Caco-2 (cell line): ENCODE results near the gene SV2C. TPM values are rescaled to one million over a fixed set of nuclear protein-coding genes. Genes with fewer than 3 reads are reported as not detected.

ENCODE experiments used
- BruUV-seq: library from RNA; stranded (reverse); fragments of 400-500 nt; replicated peaks from 2 replicates; lab custom pipeline; 2021; lab: Mats Ljungman, UMichigan
- CTCF ChIA-PET: fragments of 300-600 bp; sonication (Branson Sonifier 250); formaldehyde crosslinking; loops from one replicate; lab custom pipeline; 2022; ENCODE audit warnings: antibody characterized with exemption; lab: Charles Lee
- POLR2A ChIA-PET: fragments of 300-600 bp; sonication (Branson Sonifier 250); formaldehyde crosslinking; loops from one replicate; lab custom pipeline; 2022; ENCODE audit warnings: antibody characterized with exemption; lab: Charles Lee
- DNase-seq, 2 experiments: peaks; one replicate each; pipeline versions ENCODE4 v3.0.0 to v3.0.0-alpha.2; 2020 to 2022
- H3K27me3 ChIP-seq: replicated peaks from 2 replicates; pipeline ENCODE4 v1.6.0; 2011; ENCODE audit warnings: low read length; ENCODE audit not compliant: control insufficient read depth, insufficient read depth
- H3K36me3 ChIP-seq: 2 replicates; pipeline ENCODE4 v1.5.1; 2011; ENCODE audit warnings: low read length; ENCODE audit not compliant: control insufficient read depth, insufficient read depth
- H3K4me1 ChIP-seq: fragments of 250-450 bp; sonication (Bioruptor Pico); 2 replicates; pipeline ENCODE4 v1.5.1; 2020; ENCODE audit warnings: mild to moderate bottlenecking
- H3K4me3 ChIP-seq: 2 replicates; pipeline ENCODE4 v1.5.1; 2011; ENCODE audit warnings: low read depth, mild to moderate bottlenecking, control low read depth, low read length
- H3K9me3 ChIP-seq: fragments of 250-450 bp; sonication (Bioruptor Pico); 2 replicates; pipeline ENCODE4 v1.5.1; 2020; ENCODE audit warnings: mild to moderate bottlenecking, moderate library complexity
- H3K27ac Mint-ChIP-seq: one replicate; pipeline ENCODE4 v1.8.0; 2022; ENCODE audit warnings: mixed read lengths; ENCODE audit not compliant: unreplicated experiment
- H3K27me3 Mint-ChIP-seq: one replicate; pipeline ENCODE4 v1.8.0; 2022; ENCODE audit warnings: mixed read lengths; ENCODE audit not compliant: insufficient read depth, unreplicated experiment
- H3K36me3 Mint-ChIP-seq: one replicate; pipeline ENCODE4 v1.8.0; 2022; ENCODE audit warnings: mild to moderate bottlenecking, mixed read lengths; ENCODE audit not compliant: insufficient read depth, unreplicated experiment
- H3K4me1 Mint-ChIP-seq: one replicate; pipeline ENCODE4 v1.8.0; 2022; ENCODE audit warnings: low read depth, mixed read lengths; ENCODE audit not compliant: unreplicated experiment
- H3K4me3 Mint-ChIP-seq: one replicate; pipeline ENCODE4 v1.8.0; 2022; ENCODE audit warnings: mild to moderate bottlenecking, moderate library complexity, mixed read lengths; ENCODE audit not compliant: unreplicated experiment
- H3K9me3 Mint-ChIP-seq: one replicate; pipeline ENCODE4 v1.8.0; 2022; ENCODE audit warnings: mixed read lengths; ENCODE audit not compliant: unreplicated experiment
- intact Hi-C: fragments of 100-400 bp; cut with micrococcal nuclease; formaldehyde crosslinking; loops from one replicate; pipeline ENCODE4 v1.10.0; 2022; ENCODE audit not compliant: unreplicated experiment
- total RNA-seq: library from RNA; stranded (reverse); gene quantifications from 2 replicates; pipeline ENCODE4 v1.2.3, GENCODE V29; 2022
- TF ChIP-seq, protein P1 (sequence below), 2 experiments: fragments of 200-600 bp in 1 of 2; IDR thresholded peaks; 1 replicate in 1 of 2; 2 replicates in 1 of 2; pipeline versions ENCODE4 v1.5.1 to v1.8.0; 2011 to 2022; ENCODE audit warnings: antibody characterized with exemption in 1 of 2, control low read depth in 1 of 2, inconsistent platforms in 1 of 2, low read depth in 1 of 2, low read length in 1 of 2, mild to moderate bottlenecking in 1 of 2, moderate library complexity in 1 of 2; ENCODE audit not compliant: insufficient read depth in 1 of 2, severe bottlenecking in 1 of 2, unreplicated experiment in 1 of 2

The SV2C gene
- total RNA-seq, 1 experiment from 2014 or later = not detected

DNA sequence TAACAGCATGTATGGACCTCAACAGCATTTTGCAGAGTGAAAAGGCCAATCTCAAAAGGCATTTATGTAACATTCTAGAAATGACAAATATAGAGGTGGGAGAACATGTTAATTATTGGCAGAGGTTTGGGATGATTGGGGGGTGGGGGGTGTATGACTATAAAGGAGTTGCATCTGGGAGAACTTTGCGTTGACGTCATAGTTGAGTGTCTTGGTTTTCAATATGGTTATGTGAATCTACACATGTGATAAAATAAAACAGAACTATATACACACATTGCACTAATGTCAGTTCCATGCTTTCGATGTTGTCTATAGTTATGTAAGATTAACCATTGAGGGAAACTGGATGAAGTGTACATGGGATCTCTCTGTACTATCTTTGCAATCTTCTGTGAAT lies 139.1 kb downstream of the SV2C start:
- intact Hi-C loops = no loop called here
- BruUV-seq = no TSS peak

DNA sequence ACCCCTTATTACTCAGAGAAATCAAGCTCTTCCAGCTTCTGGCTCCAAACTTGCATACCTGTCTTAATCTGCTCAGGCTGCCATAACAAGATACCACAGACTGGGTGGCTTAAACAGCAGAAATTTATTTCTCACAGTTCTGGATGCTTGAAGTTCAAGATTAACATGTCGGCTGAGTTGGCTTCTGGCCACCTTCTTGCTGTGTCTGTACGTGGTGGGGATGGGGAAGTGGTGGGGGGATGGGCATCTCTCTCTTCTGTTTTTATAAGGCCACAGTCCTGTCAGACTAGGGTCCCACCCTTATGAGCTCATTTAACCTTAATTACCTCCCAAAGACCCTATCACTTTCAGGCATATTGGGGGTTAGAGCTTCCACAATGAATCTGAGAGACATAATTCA lies 140.5 kb downstream of the SV2C start:
- H3K4me1 ChIP-seq = no peaks in the 10 kb centered on the region
- ChIA-PET POLR2A (no interaction called here), CTCF (no interaction called here)
- H3K9me3 ChIP-seq = no peaks in the 10 kb centered on the region
- H3K4me3 Mint-ChIP-seq = no peak overlapping the region
- intact Hi-C loops = no loop called here
- H3K4me1 Mint-ChIP-seq = no peaks in the 10 kb centered on the region
- no peak overlapping the region for H3K27ac Mint-ChIP-seq
- no peak for DNase-seq
- H3K27me3 Mint-ChIP-seq = peaks cover 9% of the 10 kb centered on the region
- TF ChIP-seq, protein P1, sequence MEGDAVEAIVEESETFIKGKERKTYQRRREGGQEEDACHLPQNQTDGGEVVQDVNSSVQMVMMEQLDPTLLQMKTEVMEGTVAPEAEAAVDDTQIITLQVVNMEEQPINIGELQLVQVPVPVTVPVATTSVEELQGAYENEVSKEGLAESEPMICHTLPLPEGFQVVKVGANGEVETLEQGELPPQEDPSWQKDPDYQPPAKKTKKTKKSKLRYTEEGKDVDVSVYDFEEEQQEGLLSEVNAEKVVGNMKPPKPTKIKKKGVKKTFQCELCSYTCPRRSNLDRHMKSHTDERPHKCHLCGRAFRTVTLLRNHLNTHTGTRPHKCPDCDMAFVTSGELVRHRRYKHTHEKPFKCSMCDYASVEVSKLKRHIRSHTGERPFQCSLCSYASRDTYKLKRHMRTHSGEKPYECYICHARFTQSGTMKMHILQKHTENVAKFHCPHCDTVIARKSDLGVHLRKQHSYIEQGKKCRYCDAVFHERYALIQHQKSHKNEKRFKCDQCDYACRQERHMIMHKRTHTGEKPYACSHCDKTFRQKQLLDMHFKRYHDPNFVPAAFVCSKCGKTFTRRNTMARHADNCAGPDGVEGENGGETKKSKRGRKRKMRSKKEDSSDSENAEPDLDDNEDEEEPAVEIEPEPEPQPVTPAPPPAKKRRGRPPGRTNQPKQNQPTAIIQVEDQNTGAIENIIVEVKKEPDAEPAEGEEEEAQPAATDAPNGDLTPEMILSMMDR (IDR thresholded peaks at IDR 0.05; ENCODE audit: insufficient read depth in 1 of 2, low read depth in 1 of 2, low read length in 1 of 2, severe bottlenecking in 1 of 2, unreplicated experiment in 1 of 2) = no peak
- H3K27me3 ChIP-seq = no peaks in the 10 kb centered on the region
- H3K36me3 Mint-ChIP-seq = no peaks in the 10 kb centered on the region
- no peaks in the 10 kb centered on the region for H3K36me3 ChIP-seq
- no peak overlapping the region for H3K4me3 ChIP-seq
- BruUV-seq = no TSS peak
- H3K9me3 Mint-ChIP-seq = no peaks in the 10 kb centered on the region

More for the DNA sequence above, 139.1 kb downstream of the SV2C start:
- Histone ChIP-seq H3K36me3 (no peaks in the 10 kb centered on the region), H3K27me3 (no peaks in the 10 kb centered on the region), H3K4me3 (no peak overlapping the region), H3K9me3 (no peaks in the 10 kb centered on the region), H3K4me1 (no peaks in the 10 kb centered on the region)
- no peak for DNase-seq
- no peak overlapping the region for H3K27ac Mint-ChIP-seq
- H3K27me3 Mint-ChIP-seq = peaks cover 9% of the 10 kb centered on the region
- no peaks in the 10 kb centered on the region for H3K9me3 Mint-ChIP-seq
- H3K4me3 Mint-ChIP-seq = no peak overlapping the region
- ChIA-PET CTCF (no interaction called here), POLR2A (no interaction called here)
- H3K36me3 Mint-ChIP-seq = no peaks in the 10 kb centered on the region
- no peaks in the 10 kb centered on the region for H3K4me1 Mint-ChIP-seq
- TF ChIP-seq, protein P1 (IDR thresholded peaks at IDR 0.05; ENCODE audit: insufficient read depth in 1 of 2, low read depth in 1 of 2, low read length in 1 of 2, severe bottlenecking in 1 of 2, unreplicated experiment in 1 of 2) = no peak

DNA sequence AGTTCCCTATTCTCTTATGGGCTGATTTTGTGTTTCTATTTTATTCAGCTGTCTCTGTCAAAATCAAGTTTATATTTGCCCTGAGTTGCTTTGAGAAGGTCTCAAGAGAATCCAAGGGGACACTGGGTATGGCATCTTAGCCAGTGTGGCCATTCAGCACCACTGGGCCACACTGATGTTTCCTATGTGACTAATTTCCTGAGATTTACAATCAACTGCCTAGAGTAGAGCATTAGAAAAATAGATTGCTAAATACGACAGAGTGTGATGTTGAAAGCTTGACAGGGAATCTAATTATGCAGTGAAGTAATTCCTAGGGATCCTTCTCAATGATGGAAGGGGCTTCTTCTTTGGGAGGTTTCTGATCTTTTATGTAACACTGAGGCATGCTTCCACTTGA lies 141.7 kb downstream of the SV2C start:
- TF ChIP-seq, protein P1 (IDR thresholded peaks at IDR 0.05; ENCODE audit: insufficient read depth in 1 of 2, low read depth in 1 of 2, low read length in 1 of 2, severe bottlenecking in 1 of 2, unreplicated experiment in 1 of 2) = no peak
- H3K27ac Mint-ChIP-seq = no peak overlapping the region
- H3K9me3 ChIP-seq = no peaks in the 10 kb centered on the region
- no peak overlapping the region for H3K4me3 ChIP-seq
- no peak for DNase-seq
- POLR2A ChIA-PET = no interaction called here
- no peaks in the 10 kb centered on the region for H3K4me1 ChIP-seq
- no peaks in the 10 kb centered on the region for H3K36me3 Mint-ChIP-seq
- H3K9me3 Mint-ChIP-seq = no peaks in the 10 kb centered on the region
- intact Hi-C loops = no loop called here
- H3K27me3 ChIP-seq = no peaks in the 10 kb centered on the region
- H3K4me3 Mint-ChIP-seq = no peak overlapping the region
- no peaks in the 10 kb centered on the region for H3K4me1 Mint-ChIP-seq
- no TSS peak for BruUV-seq
- no peaks in the 10 kb centered on the region for H3K36me3 ChIP-seq
- CTCF ChIA-PET = no interaction called here
- peaks cover 4% of the 10 kb centered on the region for H3K27me3 Mint-ChIP-seq
